Activated CD8-positive, alpha-beta memory T cell treated with anti-CD3 and anti-CD28 coated beads for 24 hours (primary cell): ENCODE results near the gene ADGRV1.

ENCODE experiments used
- DNase-seq: peaks from one replicate; pipeline ENCODE4 v3.0.0-alpha.2; 2020

Gene ADGRV1

DNA sequence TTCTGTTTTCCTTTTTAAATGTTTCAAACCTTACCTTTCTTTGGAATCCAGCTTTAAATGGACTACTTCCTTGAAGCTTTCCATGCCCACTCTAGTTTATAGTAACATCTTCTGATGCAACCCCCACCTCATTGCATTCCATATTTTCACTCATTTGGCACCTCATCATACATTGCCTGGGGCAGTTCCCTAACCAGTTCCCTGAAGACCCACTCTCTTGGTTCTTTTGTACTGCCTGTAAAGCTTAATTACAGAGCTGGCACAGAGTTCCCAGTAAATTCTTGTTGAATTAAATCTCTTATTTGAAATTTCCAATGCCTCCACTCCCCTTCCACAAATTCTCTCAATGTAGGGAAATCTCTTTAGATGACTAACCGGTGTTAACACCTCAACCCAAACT, 567.3 kb downstream of the ADGRV1 start:
- no peak for DNase-seq

DNA sequence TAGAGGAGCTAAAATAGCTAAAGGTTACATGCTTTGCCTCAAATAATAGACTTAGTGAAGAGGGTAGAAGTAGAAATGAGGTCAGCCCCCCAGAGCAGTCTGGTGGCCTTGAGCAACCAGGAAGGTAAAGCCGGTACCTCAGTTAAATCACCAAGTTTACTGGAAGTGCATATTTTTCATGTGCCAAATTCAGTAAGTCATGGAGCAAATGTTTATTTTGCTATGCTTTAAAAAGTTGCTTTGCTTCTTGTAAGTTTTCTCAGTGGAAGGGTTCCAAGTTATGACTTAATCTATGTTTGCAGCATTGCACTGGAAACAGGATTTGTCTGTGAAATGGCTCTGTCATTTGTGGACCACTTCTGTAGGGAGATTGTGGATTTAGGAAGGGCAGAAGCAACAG, 567.9 kb downstream of the ADGRV1 start:
- no peak for DNase-seq

DNA sequence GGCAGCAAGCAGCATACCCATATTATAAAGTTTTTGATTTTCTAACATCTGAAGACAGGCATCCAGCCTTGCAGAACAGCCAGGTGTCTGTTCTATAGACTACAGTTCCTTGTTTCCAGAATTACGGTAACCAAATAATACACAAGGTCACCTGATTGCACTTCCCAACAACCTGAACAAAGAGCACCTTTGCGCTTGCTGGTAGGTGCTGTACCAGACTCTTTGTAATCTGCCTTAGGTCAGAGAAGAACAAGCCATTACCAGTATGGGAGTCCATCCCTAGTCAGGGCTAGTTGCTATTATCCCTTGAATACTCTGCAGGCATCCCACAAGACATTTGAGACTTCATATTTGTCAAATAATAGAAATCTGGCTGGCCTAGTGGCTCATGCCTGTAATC, 568.3 kb downstream of the ADGRV1 start:
- DNase-seq: no peak

DNA sequence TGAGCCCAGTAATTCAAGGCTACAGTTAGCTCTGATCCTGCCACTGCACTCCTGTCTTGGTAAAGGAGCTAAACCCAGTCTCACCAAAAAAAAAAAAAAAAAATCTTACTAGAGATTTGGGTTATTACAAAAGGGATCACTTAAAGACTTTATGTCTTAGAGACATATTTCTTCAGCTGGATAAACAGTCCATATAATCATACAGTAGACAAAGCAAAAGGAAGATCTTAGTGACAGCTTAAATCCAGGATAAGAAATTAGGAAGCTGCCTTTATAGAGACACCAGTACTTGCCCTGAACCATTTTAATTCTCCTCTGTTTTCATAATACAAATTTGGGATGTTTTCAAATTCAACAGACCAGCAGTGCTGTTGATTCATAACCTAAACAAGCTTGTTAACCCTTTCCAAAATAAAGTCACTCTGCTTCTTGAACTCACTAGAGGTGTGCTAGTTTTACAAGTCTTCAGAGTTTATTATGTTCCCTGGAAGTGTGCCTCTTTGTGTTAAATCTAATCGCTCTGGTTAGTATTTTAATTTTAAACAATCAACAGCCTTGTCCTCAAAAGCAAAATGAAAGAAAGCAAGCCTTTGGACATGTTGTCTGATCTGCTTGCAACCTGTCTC, 569.0 kb downstream of the ADGRV1 start:
- no peak for DNase-seq

DNA sequence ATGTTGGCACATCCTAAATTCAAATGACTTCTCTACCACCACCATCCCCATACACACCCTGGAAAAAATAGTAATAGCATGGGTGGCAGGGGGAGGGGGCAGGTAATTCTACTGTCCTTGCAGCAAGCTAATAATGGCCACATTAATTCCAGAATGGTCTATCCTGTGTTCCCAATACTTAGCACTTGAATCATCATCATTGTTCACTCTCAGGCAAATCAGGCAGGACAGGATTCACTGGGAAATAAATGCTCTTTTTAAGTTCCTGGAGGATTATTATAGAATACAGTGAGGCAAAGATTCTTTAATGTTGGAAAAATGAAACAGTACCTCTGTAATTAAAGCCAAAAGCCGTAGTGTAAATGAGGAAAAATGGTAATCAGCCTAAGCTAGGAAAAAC, 570.0 kb downstream of the ADGRV1 start:
- DNase-seq: no peak

DNA sequence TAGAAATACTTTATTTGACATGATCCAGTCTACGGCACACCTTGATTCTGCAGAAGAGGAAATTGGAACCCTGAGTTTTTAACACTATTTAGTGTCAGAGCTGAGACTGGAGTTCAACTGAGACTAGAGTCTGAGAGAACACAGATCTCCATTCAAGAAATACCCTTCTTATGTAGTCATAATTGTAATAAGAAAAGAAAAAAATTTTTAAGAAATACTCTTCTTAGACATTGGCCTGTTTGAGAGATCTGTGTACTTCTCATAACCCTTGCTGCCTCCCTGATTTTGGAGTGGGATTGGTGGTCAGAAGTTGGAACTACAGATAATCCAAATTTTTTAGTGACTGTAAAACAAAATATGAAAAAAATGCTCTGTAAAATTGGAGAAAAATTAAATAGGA, 571.2 kb downstream of the ADGRV1 start:
- DNase-seq: no peak

DNA sequence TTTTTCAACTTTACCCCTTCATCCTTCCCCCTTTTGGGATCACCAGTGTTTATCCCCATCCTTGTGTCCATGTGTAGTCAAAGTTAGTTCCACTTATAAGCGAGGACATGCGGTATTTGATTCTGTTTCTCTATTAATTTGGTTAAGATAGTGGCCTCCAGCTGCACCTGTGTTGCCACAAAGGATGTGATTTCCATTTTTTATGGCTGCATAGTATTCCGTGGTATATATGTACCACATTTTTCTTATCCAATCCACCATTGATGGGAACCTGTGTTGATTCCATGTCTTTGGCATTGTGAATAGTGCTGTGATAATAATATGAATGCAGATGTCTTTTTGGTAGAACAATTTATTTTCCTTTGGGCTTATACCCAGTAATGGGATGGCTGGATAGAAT, 572.2 kb downstream of the ADGRV1 start:
- no peak for DNase-seq

DNA sequence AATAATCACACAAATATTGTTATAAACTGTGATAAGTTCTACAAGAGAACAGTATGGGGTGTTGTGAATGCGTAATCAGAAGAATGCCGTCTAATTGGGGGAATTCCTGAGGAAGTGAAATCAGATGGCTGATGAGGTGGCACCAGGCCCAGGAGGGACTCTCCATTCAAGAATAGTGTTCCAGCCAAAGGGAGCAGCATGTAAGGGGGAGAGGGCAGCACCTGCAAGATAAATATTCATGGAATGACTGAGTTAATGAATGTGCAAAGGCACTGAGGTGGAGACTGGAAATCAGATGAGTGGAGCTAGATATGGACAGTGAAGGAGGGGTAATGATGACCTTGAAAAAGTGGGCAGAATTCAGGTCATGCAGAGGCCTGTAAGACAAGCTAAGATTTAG, 574.0 kb downstream of the ADGRV1 start:
- no peak for DNase-seq

DNA sequence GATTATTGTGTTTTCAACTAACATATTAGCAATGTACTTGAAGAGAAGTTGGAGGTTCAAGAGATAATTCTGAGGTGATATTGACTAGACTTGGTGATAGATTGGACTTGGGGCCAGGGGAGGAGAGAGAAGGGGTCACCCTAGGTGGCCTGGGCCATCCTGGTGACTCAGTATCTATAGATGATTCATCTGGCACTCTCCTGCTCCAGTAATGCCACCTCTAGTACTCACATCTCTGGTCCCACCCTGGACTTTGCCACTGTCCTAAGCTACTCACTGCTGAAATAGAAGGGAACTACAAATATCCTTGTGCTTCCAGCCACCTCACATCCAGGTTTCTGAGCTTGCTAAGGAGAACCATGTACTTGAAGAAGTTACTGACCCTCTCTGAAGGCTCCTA, 574.6 kb downstream of the ADGRV1 start:
- DNase-seq: no peak

DNA sequence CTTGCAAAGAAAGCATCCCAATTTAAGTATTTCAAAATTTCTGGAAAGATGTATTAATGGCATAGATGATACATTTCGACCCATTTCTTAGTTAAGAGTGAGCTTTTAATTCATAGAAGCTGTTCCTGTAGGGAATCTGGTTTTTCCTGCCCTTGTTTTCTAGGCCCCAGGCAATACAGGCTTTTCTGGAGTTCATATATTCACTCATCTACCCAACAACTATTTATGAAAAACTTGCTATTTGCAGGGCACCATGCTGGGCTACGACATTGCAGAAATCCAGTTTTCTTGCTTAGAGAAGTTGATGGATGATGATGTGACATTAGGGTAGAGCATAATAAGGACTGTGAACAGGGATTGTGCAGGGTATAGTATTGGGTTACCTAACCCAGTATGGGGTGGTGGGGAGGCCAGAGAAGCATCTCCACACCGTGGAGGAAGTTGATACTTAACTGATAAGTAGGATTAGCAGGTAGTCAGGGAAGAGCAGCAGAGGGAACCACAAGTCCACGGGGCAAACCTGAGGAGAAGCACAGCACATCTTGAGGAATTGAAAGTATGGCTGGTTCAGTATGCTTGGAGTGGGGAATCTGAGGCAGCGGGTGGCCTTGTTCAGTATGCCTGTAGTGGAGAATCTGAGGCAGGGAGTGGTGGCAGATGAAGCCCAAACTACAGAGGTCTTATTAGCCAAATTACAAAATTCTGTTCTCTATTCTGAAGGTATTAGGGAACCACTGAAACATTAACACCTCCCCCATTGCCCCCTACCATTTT, 577.1 kb downstream of the ADGRV1 start:
- no peak for DNase-seq

DNA sequence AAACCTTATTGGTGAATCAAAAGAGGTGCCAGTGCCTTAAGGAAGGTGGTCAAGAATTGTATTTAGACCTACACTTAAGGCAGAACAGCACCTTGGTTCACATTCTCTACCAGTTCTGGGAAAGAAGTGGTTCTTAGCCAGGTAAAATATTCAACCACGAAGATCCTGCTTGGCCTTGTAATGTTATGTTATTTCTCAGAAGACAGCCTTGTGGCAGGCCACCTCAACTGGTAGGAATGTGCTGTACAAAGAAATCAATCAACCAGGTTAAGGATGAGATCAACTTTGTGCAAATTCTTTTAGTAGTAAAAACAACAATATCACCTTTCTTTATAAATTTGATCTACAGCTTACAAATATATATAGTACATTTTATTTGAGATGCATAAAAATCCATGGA, 577.7 kb downstream of the ADGRV1 start:
- DNase-seq: no peak

DNA sequence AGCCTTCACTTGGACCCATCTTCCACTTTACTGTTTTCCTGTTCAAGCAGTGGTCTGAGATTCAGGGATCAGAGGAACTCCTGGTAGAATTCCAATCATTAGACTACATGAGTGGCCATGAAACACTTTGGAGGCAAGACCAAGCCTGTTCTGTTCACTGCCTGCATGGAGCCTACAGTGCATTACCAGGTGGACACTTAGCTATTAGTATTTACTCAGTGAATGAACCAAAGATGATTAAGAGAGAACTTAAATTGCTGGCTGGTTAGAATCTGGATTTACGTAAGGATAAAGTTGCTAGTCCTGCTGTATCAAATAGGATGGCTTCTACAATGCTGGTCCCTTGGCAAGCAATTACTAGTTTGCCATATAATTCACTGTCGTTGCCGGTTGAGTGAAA, 579.0 kb downstream of the ADGRV1 start:
- no peak for DNase-seq

DNA sequence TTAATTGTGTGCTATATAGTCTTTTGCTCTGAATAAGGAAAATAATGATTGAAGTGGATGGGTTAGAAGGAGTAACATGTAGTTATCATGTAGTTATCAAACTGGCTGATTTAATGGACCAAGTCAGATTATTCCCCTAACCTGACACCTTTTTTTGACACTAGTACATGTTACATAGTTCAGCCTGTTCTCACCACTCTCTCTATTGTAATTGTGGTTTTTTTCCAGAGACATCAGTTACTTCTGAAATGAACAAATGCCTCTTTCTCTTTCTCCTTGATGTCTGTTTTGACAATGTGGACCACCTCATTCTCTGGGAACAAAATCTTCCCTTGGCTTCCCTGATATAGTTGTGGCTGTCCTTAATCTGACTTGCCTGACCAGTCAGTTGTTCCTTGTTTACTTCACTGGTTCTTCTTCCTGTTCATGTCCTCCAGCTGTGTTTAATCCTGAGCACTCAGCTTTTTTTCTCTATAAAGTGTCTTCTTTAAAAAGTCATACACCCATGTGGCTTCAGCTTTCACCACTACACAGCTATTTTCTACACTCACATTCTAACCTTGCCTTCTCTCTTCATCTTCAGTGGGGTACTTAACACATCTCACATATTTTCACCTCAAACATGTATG, 581.1 kb downstream of the ADGRV1 start:
- DNase-seq: no peak

DNA sequence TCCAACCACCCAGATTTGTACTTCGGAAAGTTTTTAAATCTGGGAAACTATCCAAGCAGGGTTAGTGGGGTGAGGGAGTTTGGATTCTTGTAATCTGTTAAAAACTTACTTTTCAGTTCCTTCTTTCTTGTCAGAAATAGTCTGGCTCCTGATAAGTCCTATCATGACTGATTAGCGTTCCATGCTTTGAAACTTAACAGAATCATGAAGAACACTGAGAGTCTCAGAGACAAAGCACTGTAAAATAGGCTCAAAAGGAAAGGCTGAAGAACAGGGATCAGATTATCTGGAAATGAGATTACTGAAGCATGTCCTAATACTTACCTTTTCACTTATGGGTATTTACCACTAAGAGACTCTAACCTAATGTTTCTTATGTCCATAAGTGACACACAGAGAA, 582.1 kb downstream of the ADGRV1 start:
- no peak for DNase-seq

DNA sequence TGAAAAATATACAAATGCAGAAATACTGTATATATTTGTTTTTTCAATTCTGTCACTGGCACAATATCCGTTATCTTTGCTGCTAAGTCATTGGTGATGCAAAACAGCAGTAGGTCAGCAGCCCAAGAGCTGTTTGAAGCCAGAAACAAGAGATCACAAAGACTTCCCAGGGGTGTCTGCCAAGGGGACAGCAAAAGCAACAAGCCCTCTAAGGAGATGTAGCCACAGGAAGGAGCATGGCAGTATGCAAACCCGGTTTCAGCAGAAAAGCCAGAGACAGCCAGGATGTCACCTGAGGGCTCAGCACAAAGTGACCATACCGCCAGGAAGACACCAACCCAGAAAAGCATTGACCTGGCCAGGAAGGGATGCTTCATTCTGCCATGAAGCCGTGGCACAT, 583.0 kb downstream of the ADGRV1 start:
- DNase-seq: no peak

DNA sequence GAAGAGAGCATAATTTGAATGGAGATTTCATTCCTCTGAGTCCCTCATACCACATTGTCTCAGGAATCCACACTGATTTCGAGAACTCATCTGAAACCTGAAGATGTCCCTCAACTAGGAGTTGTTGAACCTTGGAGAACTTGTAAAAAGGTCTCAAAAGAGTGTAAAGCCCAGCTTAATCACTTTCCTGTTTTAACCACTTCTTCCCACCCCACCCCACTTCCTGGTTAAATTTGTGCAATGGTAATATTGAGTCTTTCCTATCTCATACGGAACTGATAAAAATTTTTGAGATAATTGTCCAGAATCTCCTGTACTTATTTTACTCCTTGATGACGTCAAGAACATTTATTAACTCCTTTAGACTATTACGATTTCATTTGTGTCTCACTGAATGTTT, 583.8 kb downstream of the ADGRV1 start:
- DNase-seq: no peak

DNA sequence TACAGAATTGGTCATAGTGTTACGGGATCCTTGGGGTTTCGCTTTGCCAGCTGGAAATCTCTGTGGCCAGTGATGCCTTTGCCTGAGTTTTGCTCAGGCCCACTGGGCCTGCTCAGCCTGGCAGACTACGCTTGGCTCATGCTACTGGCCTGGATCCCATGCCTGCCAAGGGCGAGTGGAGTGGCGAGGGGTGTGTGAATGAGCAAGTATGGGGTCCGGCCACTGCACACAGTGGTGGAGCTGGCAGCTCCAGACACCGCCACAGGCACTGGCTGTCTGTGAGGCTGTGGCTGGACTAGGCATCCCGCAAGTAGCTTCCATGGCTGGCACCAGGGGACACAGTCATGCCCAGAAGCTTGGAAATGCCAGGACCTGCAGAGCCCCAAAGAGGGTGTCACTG, 584.2 kb downstream of the ADGRV1 start:
- no peak for DNase-seq

DNA sequence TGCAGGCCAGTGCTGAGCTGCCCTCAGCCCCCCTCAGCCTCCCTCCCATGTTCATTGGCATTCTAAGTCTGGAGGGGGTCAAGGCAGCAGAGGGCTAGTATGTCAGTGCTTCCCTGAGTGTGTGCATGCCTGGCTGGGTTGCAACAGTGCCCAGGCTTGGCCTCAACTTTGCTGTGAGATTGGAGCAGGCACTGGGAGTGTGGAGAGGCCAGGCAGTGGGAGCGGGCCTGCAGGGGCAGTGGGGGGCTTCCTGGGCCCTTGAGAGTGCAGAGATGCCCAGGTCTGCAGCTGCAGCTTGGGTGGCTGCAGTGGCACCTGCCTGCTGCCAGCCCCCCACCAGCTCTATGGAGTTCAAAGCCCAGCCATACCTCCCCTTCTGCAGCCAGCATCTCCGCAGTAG, 585.2 kb downstream of the ADGRV1 start:
- no peak for DNase-seq

DNA sequence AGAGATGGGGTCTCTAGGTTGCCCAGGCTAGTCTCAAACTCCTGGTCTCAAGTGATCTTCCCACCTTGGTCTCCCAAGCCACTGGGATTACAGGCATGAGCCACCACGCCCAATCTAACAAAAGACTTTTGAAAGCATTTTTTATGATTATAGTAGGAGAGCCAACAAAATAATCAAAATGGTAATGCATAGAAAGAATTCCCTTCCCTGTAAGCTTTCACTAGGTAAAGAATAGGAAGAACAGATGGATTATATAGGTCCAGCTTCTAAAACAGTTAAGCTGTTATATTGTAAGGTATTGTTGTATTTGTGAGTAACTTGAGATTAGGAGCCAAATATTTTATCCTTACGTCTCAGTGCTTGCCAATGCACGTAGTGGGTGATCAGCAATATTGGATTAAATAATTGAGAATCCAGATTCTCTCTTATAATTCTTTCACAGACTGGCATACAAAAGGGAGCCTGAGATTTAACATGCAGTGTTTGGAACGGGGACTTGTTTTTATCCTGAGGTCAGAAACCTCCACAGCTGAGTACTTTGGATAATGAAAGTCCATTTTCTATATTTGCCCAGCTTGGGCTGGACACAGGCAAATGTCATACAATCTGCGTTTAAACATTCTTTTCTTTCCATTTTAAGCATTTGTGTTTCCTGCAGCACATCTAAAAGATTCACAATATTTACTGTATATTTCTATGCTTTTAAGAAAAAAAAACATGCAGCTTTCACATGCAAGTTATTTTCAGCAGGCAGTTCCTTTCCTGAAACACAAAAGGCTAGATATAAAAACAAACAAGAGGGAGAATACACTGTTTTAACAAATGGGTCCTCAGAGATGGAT, 586.1 kb downstream of the ADGRV1 start:
- no peak for DNase-seq

DNA sequence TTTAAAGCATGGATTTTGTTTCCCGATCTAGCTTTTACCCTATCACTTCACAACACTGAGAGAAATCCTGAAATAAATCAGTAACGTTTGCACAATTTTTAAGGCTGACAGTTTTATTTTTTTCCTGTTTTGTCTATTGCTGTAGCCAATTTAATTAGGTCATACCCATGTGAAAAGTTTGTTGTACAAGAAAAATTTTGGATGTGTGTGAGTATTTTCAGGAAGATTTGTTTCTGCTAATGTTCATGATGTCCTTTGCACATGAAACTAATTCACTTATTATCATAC, 586.7 kb downstream of the ADGRV1 start:
- DNase-seq: no peak

DNA sequence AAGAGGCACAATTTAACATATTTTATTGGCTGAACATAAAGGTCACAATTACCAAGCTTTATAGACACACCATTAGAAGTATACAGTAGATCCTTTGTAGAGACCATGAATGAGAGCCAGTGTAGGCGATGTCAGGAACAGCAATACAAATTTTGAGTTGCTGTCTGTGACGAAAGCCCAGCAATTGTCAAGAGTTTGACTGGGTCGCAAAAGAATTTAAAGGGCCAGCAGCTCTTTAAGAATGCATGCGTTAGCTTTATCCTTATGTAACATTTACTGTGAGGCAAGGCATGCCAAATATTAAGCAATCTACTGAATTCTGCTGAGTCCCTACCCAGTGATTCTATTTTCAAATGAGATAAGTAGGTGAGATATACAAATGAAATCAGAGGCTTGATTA, 587.6 kb downstream of the ADGRV1 start:
- DNase-seq: no peak

DNA sequence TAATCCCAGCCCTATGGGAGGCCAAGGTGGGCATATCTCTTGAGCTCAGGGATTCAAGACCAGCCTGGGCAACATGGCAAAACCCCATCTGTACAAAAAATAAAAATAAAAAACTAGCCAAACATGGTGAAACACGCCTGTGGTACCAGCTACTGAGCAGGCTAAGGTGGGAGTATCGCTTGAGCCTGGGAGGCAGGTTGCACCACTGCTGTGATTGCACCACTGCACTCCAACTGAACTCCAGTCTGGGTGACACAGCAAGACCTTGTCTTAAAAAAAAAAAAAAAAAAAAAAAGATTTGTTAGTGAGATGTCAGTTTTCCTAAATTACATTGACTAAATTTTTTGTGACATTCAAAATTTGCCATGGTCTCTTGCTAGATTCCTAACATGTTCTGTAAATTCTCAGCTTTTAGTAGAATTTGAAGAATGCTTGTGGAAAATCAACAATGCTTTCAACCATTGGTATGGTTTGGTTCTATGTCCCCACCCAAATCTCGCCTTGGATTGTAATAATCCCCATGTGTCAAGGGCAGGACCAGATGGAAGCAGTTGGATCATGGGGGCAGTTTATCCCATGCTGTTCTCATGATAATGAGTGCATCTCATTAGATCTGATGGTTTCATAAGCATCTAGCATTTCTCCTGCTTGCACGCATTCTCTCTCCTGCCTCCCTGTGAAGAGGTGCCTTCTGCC, 588.5 kb downstream of the ADGRV1 start:
- DNase-seq: no peak

DNA sequence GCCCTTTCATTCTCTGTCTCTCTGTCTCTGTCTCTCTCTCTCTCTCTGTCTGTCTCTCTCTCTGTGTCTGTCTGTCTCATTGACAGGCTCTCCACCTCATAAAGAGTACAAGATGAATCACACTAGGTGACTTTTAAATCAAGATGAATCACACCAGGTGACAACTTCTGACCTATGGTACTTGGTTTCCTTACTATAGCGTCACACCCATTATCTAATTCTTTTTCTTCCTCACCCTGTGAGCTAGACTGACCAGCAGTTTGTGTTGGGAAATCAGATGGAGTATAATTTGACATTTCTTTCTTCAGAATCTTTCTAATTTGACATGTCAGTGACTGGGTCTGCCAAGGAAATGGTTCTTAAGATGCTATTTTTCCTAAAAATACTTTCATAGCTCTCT, 591.6 kb downstream of the ADGRV1 start:
- no peak for DNase-seq
